Measurements from ENCODE around the gene ABCG4.

The ABCG4 gene

GRCh38 chr11:119209186-119209585 is 60.3 kb downstream of the ABCG4 start:
- no peak for TF ChIP-seq CTCF (IDR thresholded peaks at IDR 0.05; ENCODE audit: insufficient read depth, low read length, missing control alignments)
- no peak for DNase-seq (ENCODE audit: low read depth, low spot score)
- ChIA-PET CTCF (interaction anchor here (1.1 to 1.4 kb wide), 3 partner anchors 12 to 112 kb away, joined by 4 to 5 read pairs (median 4); no protein-coding TSS in a partner anchor), POLR2A (interaction anchor here (0.6 kb wide), 1 partner anchor 45 kb away, joined by 3 read pairs; no protein-coding TSS in a partner anchor)
- H3K4me3 ChIP-seq (ENCODE audit: low read depth, low read length), result no peak overlapping the region

- CTCF ChIA-PET, result interaction anchor here (1.0 to 3.1 kb wide), 4 partner anchors 41 to 111 kb away, joined by 3 to 11 read pairs (median 4); no protein-coding TSS in a partner anchor
- no peak for TF ChIP-seq CTCF (IDR thresholded peaks at IDR 0.05; ENCODE audit: insufficient read depth, low read length, missing control alignments)
- POLR2A ChIA-PET, result no interaction called here
Measured at GRCh38 chr11:119210050-119210449, 61.2 kb downstream of the ABCG4 start.

More at GRCh38 chr11:119210050-119210449, 61.2 kb downstream of the ABCG4 start:
- no peak overlapping the region for H3K4me3 ChIP-seq (ENCODE audit: low read depth, low read length)
- no peak for DNase-seq (ENCODE audit: low read depth, low spot score)

Data from AG04449 (cell line).